HG02852 (cell line): ENCODE measurements around the gene P2RY6.

Experiments
- ATAC-seq: cut with Tn5 transposase; IDR thresholded peaks from one replicate; pipeline ENCODE4 v1.9.1; 2021; ENCODE audit warnings: mild to moderate bottlenecking, moderate library complexity; ENCODE audit not compliant: unreplicated experiment

P2RY6 gene

GRCh38 chr11:73275381-73275750, 3.2 kb downstream of the P2RY6 start:
- no peak for ATAC-seq

GRCh38 chr11:73277467-73277866, 5.3 kb downstream of the P2RY6 start:
- ATAC-seq: no peak

- no peak for ATAC-seq
Measured at GRCh38 chr11:73280626-73281025, 8.5 kb downstream of the P2RY6 start.

GRCh38 chr11:73281201-73281741, 9.1 kb downstream of the P2RY6 start:
- no peak for ATAC-seq

GRCh38 chr11:73281796-73282660, 9.9 kb downstream of the P2RY6 start:
- no peak for ATAC-seq

GRCh38 chr11:73283276-73284000, 11.3 kb downstream of the P2RY6 start:
- ATAC-seq: no peak

GRCh38 chr11:73284106-73284505, 12.0 kb downstream of the P2RY6 start:
- no peak for ATAC-seq

GRCh38 chr11:73285721-73286120, 13.6 kb downstream of the P2RY6 start:
- no peak for ATAC-seq

GRCh38 chr11:73286240-73286810, 14.2 kb downstream of the P2RY6 start:
- ATAC-seq: no peak

GRCh38 chr11:73287400-73288101, 15.4 kb downstream of the P2RY6 start:
- ATAC-seq: no peak

- no peak for ATAC-seq
Measured at GRCh38 chr11:73288192-73288872, 16.2 kb downstream of the P2RY6 start.

- peak; percentile 66 for ATAC-seq
Measured at GRCh38 chr11:73288873-73289707, 17.0 kb downstream of the P2RY6 start.

GRCh38 chr11:73290536-73290935, 18.4 kb downstream of the P2RY6 start:
- no peak for ATAC-seq

- ATAC-seq: no peak
Measured at GRCh38 chr11:73291196-73291595, 19.1 kb downstream of the P2RY6 start.

- ATAC-seq: no peak
Measured at GRCh38 chr11:73291781-73292524, 19.8 kb downstream of the P2RY6 start.

GRCh38 chr11:73292525-73292894, 20.4 kb downstream of the P2RY6 start:
- no peak for ATAC-seq

GRCh38 chr11:73293356-73293936, 21.3 kb downstream of the P2RY6 start:
- no peak for ATAC-seq

- no peak for ATAC-seq
Measured at GRCh38 chr11:73294604-73295003, 22.5 kb downstream of the P2RY6 start.
